Inflammatory macrophage (primary cell): ENCODE results near the gene KCNQ1.

Source experiments
- DNase-seq, 2 donors: peaks; one replicate each; pipeline ENCODE4 v3.0.0-alpha.2; 2020 to 2022

Gene KCNQ1

GRCh38 chr11:2813141-2813908, 368.5 kb downstream of the KCNQ1 start:
- no peak for DNase-seq

- no peak for DNase-seq
These were observed 369.2 kb downstream of the KCNQ1 start for GRCh38 chr11:2813968-2814367.

GRCh38 chr11:2814751-2815150, 369.9 kb downstream of the KCNQ1 start:
- no peak for DNase-seq

GRCh38 chr11:2815762-2816496, 371.1 kb downstream of the KCNQ1 start:
- no peak for DNase-seq

GRCh38 chr11:2816523-2816922, 371.7 kb downstream of the KCNQ1 start:
- DNase-seq: no peak

GRCh38 chr11:2816941-2817421, 372.2 kb downstream of the KCNQ1 start:
- DNase-seq: no peak

- DNase-seq: no peak
These were observed 372.6 kb downstream of the KCNQ1 start for GRCh38 chr11:2817431-2817830.

GRCh38 chr11:2818021-2818420, 373.2 kb downstream of the KCNQ1 start:
- no peak for DNase-seq

GRCh38 chr11:2818503-2818902, 373.7 kb downstream of the KCNQ1 start:
- DNase-seq: no peak

GRCh38 chr11:2819316-2819715, 374.5 kb downstream of the KCNQ1 start:
- DNase-seq: no peak

- no peak for DNase-seq
These were observed 376.2 kb downstream of the KCNQ1 start for GRCh38 chr11:2820976-2821375.

GRCh38 chr11:2821891-2822290, 377.1 kb downstream of the KCNQ1 start:
- no peak for DNase-seq

- no peak for DNase-seq
These were observed 380.0 kb downstream of the KCNQ1 start for GRCh38 chr11:2824851-2825250.

- DNase-seq: peak; percentile 14 to 29
These were observed 380.6 kb downstream of the KCNQ1 start for GRCh38 chr11:2825261-2825888.

- peak; percentile 87 for DNase-seq
These were observed 381.3 kb downstream of the KCNQ1 start for GRCh38 chr11:2825889-2826678.

- peak in 1 of 2 donors; percentile 69 for DNase-seq
These were observed 381.9 kb downstream of the KCNQ1 start for GRCh38 chr11:2826679-2827056.

GRCh38 chr11:2827256-2827655, 382.4 kb downstream of the KCNQ1 start:
- DNase-seq: no peak

GRCh38 chr11:2827792-2828191, 383.0 kb downstream of the KCNQ1 start:
- DNase-seq: no peak

GRCh38 chr11:2828585-2829330, 383.9 kb downstream of the KCNQ1 start:
- no peak for DNase-seq

GRCh38 chr11:2830030-2830812, 385.4 kb downstream of the KCNQ1 start:
- no peak for DNase-seq

- no peak for DNase-seq
These were observed 386.1 kb downstream of the KCNQ1 start for GRCh38 chr11:2830886-2831285.
